Measurements from ENCODE around the gene LBH. TPM values are rescaled to one million over a fixed set of nuclear protein-coding genes. Genes with fewer than 3 reads are reported as not detected.

LBH gene
- total RNA-seq, 1 donor from 2014 or later = 116 TPM

DNA sequence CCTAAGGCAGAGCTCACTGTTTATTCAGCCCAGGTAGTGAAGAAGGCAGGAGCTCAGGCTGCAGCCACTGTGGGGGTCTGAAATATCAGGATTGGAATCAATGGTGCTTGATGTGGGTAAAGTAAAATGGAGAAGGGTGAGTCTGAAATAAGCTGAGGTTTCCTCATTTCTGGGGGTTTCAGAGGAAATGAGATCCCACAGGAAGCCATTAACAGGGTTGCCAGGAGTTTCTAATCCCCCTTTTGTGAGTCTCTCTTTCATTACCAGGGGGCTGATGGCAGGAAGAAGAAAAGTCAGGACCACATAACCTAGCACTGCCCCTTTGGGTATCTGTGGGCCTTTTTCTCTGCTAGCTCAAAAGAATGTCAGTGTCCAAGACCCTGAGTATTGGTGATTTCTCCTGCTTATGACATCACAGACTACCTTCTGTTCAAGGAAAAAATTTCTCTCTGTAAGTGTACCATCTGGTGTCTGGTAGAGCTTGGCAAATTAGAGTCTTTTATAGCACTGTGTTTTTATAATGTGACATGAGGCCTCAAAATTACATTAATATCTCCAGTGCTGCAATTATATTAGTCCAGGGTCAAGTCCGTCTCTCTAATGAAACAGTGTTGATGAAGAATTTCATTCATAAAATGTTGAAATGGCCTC lies 56.0 kb downstream of the LBH start:
- Histone ChIP-seq H3K9me3 (no peaks in the 10 kb centered on the region), H3K4me1 (no peaks in the 10 kb centered on the region), H3K27ac (no peak overlapping the region), H3K27me3 (no peaks in the 10 kb centered on the region), H3K36me3 (no peaks in the 10 kb centered on the region), H3K4me3 (no peak overlapping the region)
- intact Hi-C loops (cut with DNase I) = no loop called here
- TF ChIP-seq, protein P1, sequence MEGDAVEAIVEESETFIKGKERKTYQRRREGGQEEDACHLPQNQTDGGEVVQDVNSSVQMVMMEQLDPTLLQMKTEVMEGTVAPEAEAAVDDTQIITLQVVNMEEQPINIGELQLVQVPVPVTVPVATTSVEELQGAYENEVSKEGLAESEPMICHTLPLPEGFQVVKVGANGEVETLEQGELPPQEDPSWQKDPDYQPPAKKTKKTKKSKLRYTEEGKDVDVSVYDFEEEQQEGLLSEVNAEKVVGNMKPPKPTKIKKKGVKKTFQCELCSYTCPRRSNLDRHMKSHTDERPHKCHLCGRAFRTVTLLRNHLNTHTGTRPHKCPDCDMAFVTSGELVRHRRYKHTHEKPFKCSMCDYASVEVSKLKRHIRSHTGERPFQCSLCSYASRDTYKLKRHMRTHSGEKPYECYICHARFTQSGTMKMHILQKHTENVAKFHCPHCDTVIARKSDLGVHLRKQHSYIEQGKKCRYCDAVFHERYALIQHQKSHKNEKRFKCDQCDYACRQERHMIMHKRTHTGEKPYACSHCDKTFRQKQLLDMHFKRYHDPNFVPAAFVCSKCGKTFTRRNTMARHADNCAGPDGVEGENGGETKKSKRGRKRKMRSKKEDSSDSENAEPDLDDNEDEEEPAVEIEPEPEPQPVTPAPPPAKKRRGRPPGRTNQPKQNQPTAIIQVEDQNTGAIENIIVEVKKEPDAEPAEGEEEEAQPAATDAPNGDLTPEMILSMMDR (IDR thresholded peaks at IDR 0.05) = no peak
- no peak for DNase-seq (ENCODE audit: low spot score in 2 of 2)

DNA sequence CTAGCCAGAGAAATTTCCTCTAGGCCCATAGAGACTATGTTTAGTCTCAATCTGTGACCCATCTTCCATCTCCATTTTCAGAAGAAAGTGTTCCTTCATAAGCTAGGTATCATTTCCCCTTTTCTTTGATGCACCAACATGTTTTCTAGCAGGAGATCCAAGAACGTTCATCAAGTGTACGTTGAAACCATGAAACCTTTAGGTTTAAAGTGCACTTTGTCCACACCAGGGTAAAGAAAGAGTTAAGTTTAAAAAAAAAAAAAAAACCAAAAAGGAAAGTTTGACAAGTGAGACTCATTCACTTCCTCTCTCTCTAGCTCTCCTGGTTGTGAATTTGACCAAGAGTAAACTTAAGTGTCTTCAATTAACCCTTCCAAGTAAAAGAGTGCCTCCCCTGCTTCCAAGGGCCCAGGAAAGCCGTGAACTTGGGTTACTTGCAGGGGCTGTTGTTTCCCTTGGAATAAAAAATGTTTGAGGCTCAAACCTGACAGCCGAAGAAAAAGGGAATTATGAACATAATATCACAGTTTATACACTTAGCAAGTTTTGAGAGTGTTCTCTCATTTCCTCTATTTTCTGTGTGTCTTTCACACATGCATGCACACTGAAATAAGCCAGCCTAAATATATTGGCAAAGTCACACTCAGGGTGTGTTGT lies 56.7 kb downstream of the LBH start:
- TF ChIP-seq, protein P1 (IDR thresholded peaks at IDR 0.05) = no peak
- H3K27ac ChIP-seq = no peak overlapping the region
- no peak overlapping the region for H3K4me3 ChIP-seq
- no peaks in the 10 kb centered on the region for H3K9me3 ChIP-seq
- H3K4me1 ChIP-seq = no peaks in the 10 kb centered on the region
- no peaks in the 10 kb centered on the region for H3K36me3 ChIP-seq
- H3K27me3 ChIP-seq = no peaks in the 10 kb centered on the region
- no peak for DNase-seq (ENCODE audit: low spot score in 2 of 2)
- intact Hi-C loops (cut with DNase I) = no loop called here

DNA sequence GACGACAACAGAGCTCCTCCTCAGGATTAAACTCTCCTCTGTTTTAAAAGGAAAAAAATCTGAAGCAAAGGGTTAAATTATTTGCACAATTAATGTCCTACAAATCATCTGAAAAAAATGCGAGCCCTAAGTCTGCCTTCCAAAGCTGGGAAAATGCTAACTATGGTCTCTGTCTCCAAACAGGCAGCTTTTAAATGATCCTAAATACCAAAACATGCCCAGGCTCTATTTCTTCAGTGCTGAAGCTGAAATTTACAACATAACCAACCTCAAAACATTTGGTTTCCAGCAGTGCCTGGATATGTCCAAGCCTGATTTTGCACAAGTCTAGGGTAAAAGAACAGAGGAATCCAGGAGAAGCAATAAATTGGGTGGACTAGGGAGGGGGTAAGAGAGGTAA lies 57.2 kb downstream of the LBH start:
- no peak overlapping the region for H3K27ac ChIP-seq
- H3K4me1 ChIP-seq = no peaks in the 10 kb centered on the region
- H3K36me3 ChIP-seq = no peaks in the 10 kb centered on the region
- no peaks in the 10 kb centered on the region for H3K9me3 ChIP-seq
- H3K4me3 ChIP-seq = no peak overlapping the region
- H3K27me3 ChIP-seq = no peaks in the 10 kb centered on the region
- no peak for DNase-seq (ENCODE audit: low spot score in 2 of 2)
- intact Hi-C loops (cut with DNase I) = no loop called here
- TF ChIP-seq, protein P1 (IDR thresholded peaks at IDR 0.05) = no peak

DNA sequence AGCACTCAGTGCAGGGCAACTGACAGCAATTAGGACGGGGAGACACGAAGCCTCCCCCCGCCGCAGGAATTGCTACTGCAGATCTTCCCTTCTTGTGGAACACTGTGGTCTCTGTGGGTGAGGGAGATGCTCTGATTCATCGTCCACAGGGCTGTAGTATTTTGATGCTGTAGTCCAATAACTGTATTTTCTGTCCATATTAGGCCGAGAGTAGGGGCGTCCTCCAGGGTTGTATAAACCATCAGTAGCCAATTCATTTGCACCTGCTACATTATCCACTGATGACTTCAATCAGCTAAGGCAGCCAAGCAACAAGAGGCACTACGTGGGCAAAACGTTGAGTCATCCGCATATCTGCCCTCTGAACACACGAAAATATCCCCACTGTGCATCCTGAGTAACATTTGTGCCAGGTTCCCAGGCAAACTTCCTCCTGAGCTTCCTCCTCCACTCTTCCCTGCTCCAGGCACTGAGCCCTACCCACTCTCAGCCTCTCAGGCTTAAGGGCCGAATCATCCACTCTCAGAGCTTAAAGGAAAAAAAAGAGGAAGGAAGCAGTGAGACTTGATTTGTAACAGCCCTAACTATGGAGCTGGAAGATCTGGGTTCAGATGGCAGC lies 62.1 kb downstream of the LBH start:
- H3K4me3 ChIP-seq = no peak overlapping the region
- no peaks in the 10 kb centered on the region for H3K4me1 ChIP-seq
- H3K27ac ChIP-seq = peak overlapping the region in 1 of 2 donors; percentile 16
- H3K9me3 ChIP-seq = no peaks in the 10 kb centered on the region
- TF ChIP-seq, protein P1 (IDR thresholded peaks at IDR 0.05) = no peak
- no peak for DNase-seq (ENCODE audit: low spot score in 2 of 2)
- intact Hi-C loops (cut with DNase I) = no loop called here
- no peaks in the 10 kb centered on the region for H3K27me3 ChIP-seq
- H3K36me3 ChIP-seq = no peaks in the 10 kb centered on the region

DNA sequence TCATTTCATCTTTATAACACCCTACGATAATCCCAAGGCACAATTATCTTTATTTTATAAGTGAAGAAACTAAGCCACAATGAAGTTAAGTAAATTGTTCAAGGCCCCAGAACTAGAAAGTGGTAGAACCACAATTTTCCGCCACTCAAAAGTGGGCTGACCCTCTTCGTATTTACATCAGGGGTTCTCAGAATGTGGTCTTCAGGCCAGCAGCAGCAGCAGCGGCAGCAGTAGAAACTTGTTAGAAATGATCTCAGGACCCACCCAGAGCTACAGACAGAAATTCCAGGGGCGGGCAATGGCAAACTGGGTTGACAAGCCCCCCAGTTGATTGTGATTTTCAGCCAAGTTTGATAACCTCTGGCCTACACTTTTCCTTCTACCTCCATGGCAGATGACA lies 62.8 kb downstream of the LBH start:
- no peaks in the 10 kb centered on the region for H3K36me3 ChIP-seq
- TF ChIP-seq, protein P1 (IDR thresholded peaks at IDR 0.05) = no peak
- H3K27ac ChIP-seq = no peak overlapping the region
- intact Hi-C loops (cut with DNase I) = no loop called here
- H3K4me1 ChIP-seq = no peaks in the 10 kb centered on the region
- no peaks in the 10 kb centered on the region for H3K9me3 ChIP-seq
- no peak overlapping the region for H3K4me3 ChIP-seq
- no peaks in the 10 kb centered on the region for H3K27me3 ChIP-seq
- no peak for DNase-seq (ENCODE audit: low spot score in 2 of 2)

Data from ascending aorta (tissue), 2 donors.